Breast epithelium (tissue), 4 donors: ENCODE measurements around the gene VWA5B2. TPM values are rescaled to one million over a fixed set of nuclear protein-coding genes. Genes with fewer than 3 reads are reported as not detected.

ENCODE experiments used
- DNase-seq, 2 donors: peaks; one replicate each; pipeline ENCODE4 v3.0.0-alpha.2; 2019; ENCODE audit warnings: low spot score in 2 of 2
- H3K27ac ChIP-seq, 2 donors: fragments of 200-600 bp; sonication (generic) in 1 of 2; one replicate each; pipeline ENCODE4 v1.5.1; 2016 to 2019; ENCODE audit warnings: mild to moderate bottlenecking in 1 of 2
- H3K27me3 ChIP-seq, 2 donors: fragments of 200-600 bp; sonication (generic) in 1 of 2; one replicate each; pipeline versions ENCODE4 v1.5.1 to v1.6.0; 2017 to 2019; ENCODE audit warnings: control low read depth in 1 of 2, mild to moderate bottlenecking in 1 of 2
- H3K36me3 ChIP-seq: fragments of 200-600 bp; one replicate; pipeline ENCODE4 v1.5.1; 2019
- H3K4me1 ChIP-seq, 2 donors: fragments of 200-600 bp; sonication (generic); one replicate each; pipeline ENCODE4 v1.5.1; 2016 to 2019; ENCODE audit warnings: control low read depth in 1 of 2
- H3K4me3 ChIP-seq, 3 donors: fragments of 200-600 bp; sonication (generic); 1 replicate in 2 of 3; 2 replicates in 1 of 3; pipeline ENCODE4 v1.5.1; 2016 to 2019; ENCODE audit warnings: mild to moderate bottlenecking in 3 of 3, moderate library complexity in 2 of 3
- H3K9me3 ChIP-seq, 2 donors: fragments of 200-600 bp; sonication (generic) in 1 of 2; one replicate each; pipeline ENCODE4 v1.5.1; 2016 to 2019; ENCODE audit warnings: control low read depth in 1 of 2
- CTCF ChIP-seq, 3 donors: fragments of 450-650 bp; IDR thresholded peaks; one replicate each; pipeline ENCODE4 v1.5.1; 2016 to 2017; ENCODE audit warnings: antibody characterized with exemption in 3 of 3, mild to moderate bottlenecking in 3 of 3, moderate library complexity in 3 of 3
- POLR2A ChIP-seq: fragments of 450-650 bp; IDR thresholded peaks from one replicate; pipeline ENCODE4 v1.6.1; 2016; ENCODE audit warnings: antibody characterized with exemption, mild to moderate bottlenecking, moderate library complexity
- POLR2AphosphoS5 ChIP-seq, 3 donors: sonication (generic); formaldehyde crosslinking; IDR thresholded peaks; one replicate each; pipeline ENCODE4 v1.6.1; 2017; ENCODE audit warnings: antibody characterized with exemption in 3 of 3
- intact Hi-C: fragments of 100-400 bp; cut with DNase I; formaldehyde crosslinking; loops from one replicate; pipeline ENCODE4 v1.15.1; 2023; ENCODE audit warnings: low total_unique reads
- total RNA-seq, 3 donors: library from RNA; depleted of rRNA; stranded (reverse); fragments of >200 nt; gene quantifications; one replicate each; pipeline ENCODE4 v1.1.0, GENCODE V29; 2016

VWA5B2 gene
- total RNA-seq, 3 donors from 2014 or later, result 0.16 to 0.88 (median 0.33) TPM

DNA sequence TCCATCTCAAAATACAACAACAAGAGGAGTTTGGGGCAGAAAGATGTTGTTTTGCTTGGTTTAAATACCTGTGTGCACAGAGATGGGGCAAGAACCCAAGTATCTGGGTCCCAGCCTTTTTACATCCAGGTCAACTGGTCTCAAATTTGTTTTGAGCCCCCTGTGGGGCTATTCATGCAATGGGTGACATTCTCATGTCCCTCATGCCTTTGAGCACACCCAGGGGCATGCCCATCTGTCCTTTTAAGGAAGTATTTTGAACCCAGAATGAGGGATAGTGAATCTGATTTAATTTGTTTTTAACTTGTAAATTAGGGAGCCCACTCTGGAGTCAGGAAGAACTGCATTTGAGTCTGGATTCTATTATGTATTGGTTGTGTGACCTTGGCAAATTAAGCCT, 28.6 kb upstream of the VWA5B2 start:
- intact Hi-C loops, result no loop called here

GRCh38 chr3:184203526-184203925, 25.9 kb upstream of the VWA5B2 start:
- Histone ChIP-seq H3K27me3 (peaks cover 5 to 6% of the 10 kb centered on the region in 2 donors), H3K9me3 (no peaks in the 10 kb centered on the region), H3K4me1 (no peaks in the 10 kb centered on the region), H3K27ac (no peak overlapping the region), H3K4me3 (no peak overlapping the region), H3K36me3 (no peaks in the 10 kb centered on the region)
- intact Hi-C loops, result no loop called here
- TF ChIP-seq CTCF (IDR thresholded peaks at IDR 0.05), result no peak
- no peak for TF ChIP-seq POLR2A
- TF ChIP-seq POLR2AphosphoS5 (IDR thresholded peaks at IDR 0.05), result no peak
- no peak for DNase-seq

More for the DNA sequence above, 28.6 kb upstream of the VWA5B2 start:
- no peaks in the 10 kb centered on the region for H3K4me1 ChIP-seq
- TF ChIP-seq POLR2A, result no peak
- TF ChIP-seq CTCF (IDR thresholded peaks at IDR 0.05), result no peak
- TF ChIP-seq POLR2AphosphoS5 (IDR thresholded peaks at IDR 0.05), result no peak
- no peaks in the 10 kb centered on the region for H3K9me3 ChIP-seq
- H3K27ac ChIP-seq, result no peak overlapping the region
- H3K36me3 ChIP-seq, result no peaks in the 10 kb centered on the region
- no peak overlapping the region for H3K4me3 ChIP-seq
- no peaks in the 10 kb centered on the region for H3K27me3 ChIP-seq
- DNase-seq, result no peak

DNA sequence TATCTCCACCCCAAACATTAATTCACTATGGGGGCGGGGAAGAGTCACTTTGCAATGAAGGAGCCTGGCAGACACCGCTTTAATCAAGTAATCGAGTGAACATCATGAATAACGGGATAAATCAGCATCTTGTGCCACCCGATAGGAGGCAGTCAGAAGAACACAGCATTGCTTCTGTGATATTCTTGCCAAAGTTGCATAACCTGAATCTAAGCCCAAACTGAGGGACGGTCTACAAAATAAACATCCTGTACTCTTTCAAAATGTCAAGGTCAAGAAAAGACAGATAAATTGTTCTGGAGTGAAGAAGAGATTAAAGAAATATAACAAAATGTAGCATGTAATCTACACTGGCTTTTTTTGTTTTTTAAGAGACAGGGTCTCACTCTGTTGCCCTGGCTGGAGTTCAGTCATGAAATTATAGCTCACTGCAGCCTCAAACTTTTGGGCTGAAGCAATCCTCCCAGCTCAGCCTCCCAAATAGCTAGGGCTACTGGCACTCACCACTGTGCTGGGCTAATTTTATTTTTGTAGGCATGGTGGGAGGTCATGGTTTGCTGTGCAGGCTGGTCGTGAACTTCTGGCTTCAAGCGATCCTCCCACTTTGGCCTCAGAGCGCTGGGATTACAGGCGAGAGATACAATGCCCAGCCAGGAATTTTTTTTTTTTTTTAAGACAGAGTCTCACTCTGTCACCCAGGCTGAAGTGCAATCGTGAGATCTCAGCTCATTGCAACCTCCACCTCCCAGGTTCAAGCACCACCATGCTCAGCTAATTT, 20.1 kb upstream of the VWA5B2 start:
- no peaks in the 10 kb centered on the region for H3K36me3 ChIP-seq
- no peak overlapping the region for H3K4me3 ChIP-seq
- H3K27ac ChIP-seq, result no peak overlapping the region
- TF ChIP-seq CTCF (IDR thresholded peaks at IDR 0.05), result no peak
- no peak for TF ChIP-seq POLR2A
- TF ChIP-seq POLR2AphosphoS5 (IDR thresholded peaks at IDR 0.05), result no peak
- peaks cover 5 to 6% of the 10 kb centered on the region in 2 donors for H3K27me3 ChIP-seq
- no peaks in the 10 kb centered on the region for H3K4me1 ChIP-seq
- H3K9me3 ChIP-seq, result no peaks in the 10 kb centered on the region
- no peak for DNase-seq
- intact Hi-C loops, result no loop called here

DNA sequence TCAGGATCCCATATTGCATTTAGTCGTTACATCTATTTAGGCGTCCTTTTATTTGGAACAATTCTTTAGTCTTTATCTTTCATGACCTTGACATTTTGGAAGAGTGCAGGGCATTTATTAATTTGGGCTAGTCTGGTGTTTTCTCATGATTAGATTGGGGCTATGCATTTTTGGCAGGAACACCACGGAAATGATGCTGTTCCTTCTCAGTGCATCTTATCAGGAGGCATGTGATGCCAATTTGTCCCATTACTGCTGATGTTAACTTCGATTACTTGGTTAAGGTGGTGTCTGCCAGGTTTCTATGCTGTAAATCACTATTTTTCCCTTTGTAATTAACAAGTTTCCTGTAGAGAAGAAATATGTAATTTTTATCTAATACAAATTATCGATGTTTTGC, 18.1 kb upstream of the VWA5B2 start:
- H3K36me3 ChIP-seq, result no peaks in the 10 kb centered on the region
- no peak overlapping the region for H3K27ac ChIP-seq
- H3K4me3 ChIP-seq, result no peak overlapping the region
- no peaks in the 10 kb centered on the region for H3K9me3 ChIP-seq
- no peaks in the 10 kb centered on the region for H3K4me1 ChIP-seq
- peaks cover 5 to 6% of the 10 kb centered on the region in 2 donors for H3K27me3 ChIP-seq
- intact Hi-C loops, result loop anchor here (5.0 kb wide), 1 partner anchor 496 kb away; no protein-coding TSS in a partner anchor
- TF ChIP-seq POLR2AphosphoS5 (IDR thresholded peaks at IDR 0.05) (no peak), CTCF (IDR thresholded peaks at IDR 0.05) (no peak), POLR2A (no peak)
- no peak for DNase-seq

- no peak overlapping the region for H3K27ac ChIP-seq
- H3K4me1 ChIP-seq, result no peaks in the 10 kb centered on the region
- no peaks in the 10 kb centered on the region for H3K9me3 ChIP-seq
- no peak overlapping the region for H3K4me3 ChIP-seq
- TF ChIP-seq POLR2A (no peak), CTCF (IDR thresholded peaks at IDR 0.05) (no peak), POLR2AphosphoS5 (IDR thresholded peaks at IDR 0.05) (no peak)
- DNase-seq, result no peak
- peaks cover 3 to 5% of the 10 kb centered on the region in 2 donors for H3K27me3 ChIP-seq
- H3K36me3 ChIP-seq, result no peaks in the 10 kb centered on the region
- intact Hi-C loops, result loop anchor here (5.0 kb wide), 1 partner anchor 496 kb away; no protein-coding TSS in a partner anchor
Measured at GRCh38 chr3:184211718-184212117, 17.7 kb upstream of the VWA5B2 start.
